NB4 (cell line): ENCODE results near the gene PDLIM7.

Experiments used
- CTCF ChIP-seq: IDR thresholded peaks from one replicate; pipeline ENCODE4 v1.5.1; 2012; ENCODE audit warnings: low read depth, low read length
- POLR2A ChIP-seq: IDR thresholded peaks from 2 replicates; pipeline ENCODE4 v1.6.1; 2011; ENCODE audit warnings: mild to moderate bottlenecking; ENCODE audit not compliant: insufficient read length; ENCODE audit errors: extremely low read depth

GRCh38 chr5:177511181-177511580, 13.8 kb upstream of the PDLIM7 start:
- TF ChIP-seq CTCF = no peak
- TF ChIP-seq POLR2A = no peak
